Mesenchymal stem cell (in vitro differentiated cells and primary cell): ENCODE results near the gene MAN2A1.

Source experiments
- DNase-seq: peaks from one replicate; pipeline ENCODE4 v3.0.0-alpha.2; 2013
- H2AFZ ChIP-seq: one replicate; pipeline ENCODE4 v1.6.1; 2013; ENCODE audit warnings: low read depth, mild to moderate bottlenecking, control low read depth, inconsistent platforms, low read length, moderate library complexity
- H2AK5ac ChIP-seq: 2 replicates; pipeline ENCODE4 v1.6.1; 2013; ENCODE audit warnings: low read length, moderate library complexity, mild to moderate bottlenecking, inconsistent platforms; ENCODE audit not compliant: severe bottlenecking
- H2BK120ac ChIP-seq: one replicate; pipeline ENCODE4 v1.6.1; 2013; ENCODE audit warnings: low read depth, mild to moderate bottlenecking, inconsistent platforms, low read length, moderate library complexity
- H2BK12ac ChIP-seq, 2 experiments: one replicate each; pipeline ENCODE4 v1.6.1; 2013; ENCODE audit warnings: inconsistent platforms in 2 of 2, low read length in 2 of 2, mild to moderate bottlenecking in 2 of 2, moderate library complexity in 2 of 2, control low read depth in 1 of 2
- H2BK15ac ChIP-seq: one replicate; pipeline ENCODE4 v1.6.1; 2013; ENCODE audit warnings: mild to moderate bottlenecking, low read depth, inconsistent platforms; ENCODE audit not compliant: poor library complexity, severe bottlenecking
- H2BK5ac ChIP-seq: 2 replicates; pipeline ENCODE4 v1.6.1; 2013; ENCODE audit warnings: low read depth, mild to moderate bottlenecking, low read length, control low read depth, inconsistent platforms; ENCODE audit not compliant: poor library complexity, severe bottlenecking
- H3K14ac ChIP-seq, 2 experiments: one replicate each; pipeline ENCODE4 v1.6.1; 2013; ENCODE audit warnings: inconsistent platforms in 2 of 2, low read length in 2 of 2, control low read depth in 1 of 2, mild to moderate bottlenecking in 1 of 2, moderate library complexity in 1 of 2
- H3K18ac ChIP-seq, 2 experiments: one replicate each; pipeline ENCODE4 v1.6.1; 2013; ENCODE audit warnings: inconsistent platforms in 2 of 2, low read length in 2 of 2, control low read depth in 1 of 2, low read depth in 1 of 2, mild to moderate bottlenecking in 1 of 2
- H3K23ac ChIP-seq, 2 experiments: one replicate each; pipeline ENCODE4 v1.6.1; 2013; ENCODE audit warnings: inconsistent platforms in 2 of 2, low read length in 2 of 2, mild to moderate bottlenecking in 2 of 2, moderate library complexity in 2 of 2, control low read depth in 1 of 2
- H3K27ac ChIP-seq: 2 replicates; pipeline ENCODE4 v1.5.1; 2013; ENCODE audit warnings: mild to moderate bottlenecking, moderate library complexity, low read length, control low read depth, inconsistent platforms; ENCODE audit not compliant: poor library complexity, severe bottlenecking
- H3K27me3 ChIP-seq, 2 experiments: 2 replicates each; pipeline versions ENCODE4 v1.6.1 to v1.7.0; 2013; ENCODE audit warnings: low read length in 2 of 2, mild to moderate bottlenecking in 2 of 2, moderate library complexity in 2 of 2, control low read depth in 1 of 2, inconsistent platforms in 1 of 2; ENCODE audit not compliant: control insufficient read depth in 1 of 2, insufficient read depth in 1 of 2
- H3K36me3 ChIP-seq, 2 experiments: 2 replicates each; pipeline versions ENCODE4 v1.6.1 to v1.7.0; 2013; ENCODE audit warnings: low read length in 2 of 2, control low read depth in 1 of 2, inconsistent platforms in 1 of 2, low read depth in 1 of 2, mild to moderate bottlenecking in 1 of 2; ENCODE audit not compliant: insufficient read depth in 2 of 2, control insufficient read depth in 1 of 2
- H3K4ac ChIP-seq, 2 experiments: one replicate each; pipeline ENCODE4 v1.6.1; 2013; ENCODE audit warnings: inconsistent platforms in 2 of 2, low read length in 2 of 2, mild to moderate bottlenecking in 2 of 2, moderate library complexity in 2 of 2, control low read depth in 1 of 2, low read depth in 1 of 2
- H3K4me1 ChIP-seq: 2 replicates; pipeline ENCODE4 v1.6.1; 2013; ENCODE audit warnings: low read depth, low read length, control low read depth; ENCODE audit not compliant: control insufficient read depth, insufficient read depth
- H3K4me2 ChIP-seq: 2 replicates; pipeline ENCODE4 v1.6.1; 2013; ENCODE audit warnings: low read length, mild to moderate bottlenecking, inconsistent platforms; ENCODE audit not compliant: poor library complexity, severe bottlenecking
- H3K4me3 ChIP-seq, 2 experiments: 2 replicates each; pipeline versions ENCODE4 v1.5.1 to v1.7.0; 2013; ENCODE audit warnings: low read length in 2 of 2, mild to moderate bottlenecking in 2 of 2, control low read depth in 1 of 2, low read depth in 1 of 2; ENCODE audit not compliant: insufficient read depth in 1 of 2
- H3K79me1 ChIP-seq: replicated peaks from 2 replicates; pipeline ENCODE4 v1.6.1; 2013; ENCODE audit warnings: mild to moderate bottlenecking, control low read depth, low read length, inconsistent platforms; ENCODE audit not compliant: poor library complexity, severe bottlenecking
- H3K9ac ChIP-seq: 2 replicates; pipeline ENCODE4 v1.7.0; 2013; ENCODE audit warnings: mild to moderate bottlenecking, low read length, moderate library complexity
- H3K9me3 ChIP-seq: 2 replicates; pipeline ENCODE4 v1.7.0; 2013; ENCODE audit warnings: mild to moderate bottlenecking, low read length; ENCODE audit not compliant: control insufficient read depth
- H4K8ac ChIP-seq: one replicate; pipeline ENCODE4 v1.6.1; 2013; ENCODE audit warnings: inconsistent platforms, mild to moderate bottlenecking, low read length, moderate library complexity
- H4K91ac ChIP-seq: one replicate; pipeline ENCODE4 v1.6.1; 2013; ENCODE audit warnings: mild to moderate bottlenecking, low read length, inconsistent platforms
- WGBS: methylation state at CpG from one replicate; pipeline ENCODE4 v1.1.7; 2013; ENCODE audit warnings: mixed read lengths; 5-methylcytosine and 5-hydroxymethylcytosine counted together

MAN2A1 gene

GRCh38 chr5:109721741-109722140, 32.0 kb downstream of the MAN2A1 start:
- H3K14ac ChIP-seq: no peak overlapping the region
- H4K91ac ChIP-seq: no peak overlapping the region
- H2BK12ac ChIP-seq: no peak overlapping the region
- H3K9ac ChIP-seq: no peak overlapping the region
- no peak overlapping the region for H2BK5ac ChIP-seq
- H3K4me2 ChIP-seq: no peak overlapping the region
- no peak overlapping the region for H3K27ac ChIP-seq
- peaks cover 12% of the 10 kb centered on the region for H3K79me1 ChIP-seq
- peaks cover 4 to 32% of the 10 kb centered on the region in 2 experiments for H3K36me3 ChIP-seq
- no peaks in the 10 kb centered on the region for H3K9me3 ChIP-seq
- H3K18ac ChIP-seq: no peak overlapping the region
- H3K4me1 ChIP-seq: peaks cover 3% of the 10 kb centered on the region
- no CpG with 5 or more reads among the region's 1 CpG for WGBS
- H2AFZ ChIP-seq: no peak overlapping the region
- no peak overlapping the region for H3K4me3 ChIP-seq
- no peak overlapping the region for H4K8ac ChIP-seq
- no peak overlapping the region for H3K23ac ChIP-seq
- H2AK5ac ChIP-seq: no peak overlapping the region
- H2BK120ac ChIP-seq: no peak overlapping the region
- no peaks in the 10 kb centered on the region for H3K27me3 ChIP-seq
- no peak for DNase-seq
- H3K4ac ChIP-seq: no peak overlapping the region
- H2BK15ac ChIP-seq: no peak overlapping the region

GRCh38 chr5:109723606-109724005, 33.9 kb downstream of the MAN2A1 start:
- Histone ChIP-seq H2BK5ac (no peak overlapping the region), H2BK12ac (no peak overlapping the region), H3K9ac (no peak overlapping the region), H4K8ac (no peak overlapping the region), H3K18ac (no peak overlapping the region), H3K36me3 (peaks cover 4 to 16% of the 10 kb centered on the region in 2 experiments), H3K4me2 (no peak overlapping the region), H3K9me3 (no peaks in the 10 kb centered on the region), H3K27ac (no peak overlapping the region), H4K91ac (no peak overlapping the region), H2BK120ac (no peak overlapping the region), H3K27me3 (no peaks in the 10 kb centered on the region), H3K4me3 (no peak overlapping the region), H3K4ac (no peak overlapping the region), H3K79me1 (peaks cover 13% of the 10 kb centered on the region), H3K23ac (no peak overlapping the region), H3K14ac (no peak overlapping the region), H2AK5ac (no peak overlapping the region), H2BK15ac (no peak overlapping the region), H2AFZ (no peak overlapping the region), H3K4me1 (peaks cover 3% of the 10 kb centered on the region)
- DNase-seq: no peak

- H3K9ac ChIP-seq: no peak overlapping the region
- H2AFZ ChIP-seq: no peak overlapping the region
- no peak overlapping the region for H2BK15ac ChIP-seq
Measured at GRCh38 chr5:109725135-109725534, 35.4 kb downstream of the MAN2A1 start.

GRCh38 chr5:109739741-109740728, 50.3 kb downstream of the MAN2A1 start:
- no peak overlapping the region for H3K9ac ChIP-seq
- no peak overlapping the region for H3K23ac ChIP-seq
- no peak overlapping the region for H2AFZ ChIP-seq
- H3K18ac ChIP-seq: peak overlapping the region; percentile 18 to 94
- peak overlapping the region; percentile 21 for H2BK5ac ChIP-seq
- peak overlapping the region in 1 of 2 experiments; percentile 35 for H3K14ac ChIP-seq
- peak overlapping the region in 1 of 2 experiments; percentile 54 for H3K4ac ChIP-seq
- H2BK15ac ChIP-seq: no peak overlapping the region
- H4K91ac ChIP-seq: no peak overlapping the region
- H3K79me1 ChIP-seq: peaks cover 1% of the 10 kb centered on the region
- H2AK5ac ChIP-seq: peak overlapping the region; percentile 76
- H3K4me3 ChIP-seq: peak overlapping the region in 1 of 2 experiments; percentile 16
- no peaks in the 10 kb centered on the region for H3K9me3 ChIP-seq
- H4K8ac ChIP-seq: peak overlapping the region; percentile 2
- whole genome bisulfite sequencing: 55% methylated on average over 4 of the region's 4 CpGs
- peak overlapping the region; percentile 26 for H3K4me2 ChIP-seq
- DNase-seq: peak; percentile 51
- no peaks in the 10 kb centered on the region for H3K36me3 ChIP-seq
- no peak overlapping the region for H2BK120ac ChIP-seq
- H2BK12ac ChIP-seq: peak overlapping the region in 1 of 2 experiments; percentile 70
- no peaks in the 10 kb centered on the region for H3K27me3 ChIP-seq
- peaks cover 7% of the 10 kb centered on the region for H3K4me1 ChIP-seq
- peak overlapping the region; percentile 89 for H3K27ac ChIP-seq

More at GRCh38 chr5:109725135-109725534, 35.4 kb downstream of the MAN2A1 start:
- Histone ChIP-seq H3K4me2 (no peak overlapping the region), H3K18ac (peak overlapping the region in 1 of 2 experiments; percentile 12), H4K8ac (peak overlapping the region; percentile 49), H3K79me1 (peaks cover 16% of the 10 kb centered on the region), H3K27ac (no peak overlapping the region), H3K4ac (no peak overlapping the region), H3K14ac (no peak overlapping the region), H2BK120ac (no peak overlapping the region), H3K23ac (no peak overlapping the region), H3K4me3 (no peak overlapping the region), H3K36me3 (peaks cover 4 to 5% of the 10 kb centered on the region in 2 experiments), H2AK5ac (no peak overlapping the region), H2BK12ac (peak overlapping the region in 1 of 2 experiments; percentile 77), H2BK5ac (no peak overlapping the region), H3K27me3 (no peaks in the 10 kb centered on the region), H4K91ac (peak overlapping the region; percentile 50), H3K4me1 (peaks cover 3% of the 10 kb centered on the region), H3K9me3 (no peaks in the 10 kb centered on the region)
- no peak for DNase-seq
- 100% methylated on average over 1 of the region's 2 CpGs for WGBS
